HG03066 (cell line): Measurements from ENCODE around the gene RPGR.

ENCODE experiments used
- ATAC-seq: cut with Tn5 transposase; IDR thresholded peaks from one replicate; pipeline ENCODE4 v1.9.1; 2021; ENCODE audit warnings: low read depth; ENCODE audit not compliant: unreplicated experiment

Gene RPGR

GRCh38 chrX:38271154-38271716 lies 56.1 kb downstream of the RPGR start:
- peak; percentile 61 for ATAC-seq

GRCh38 chrX:38268011-38268410 lies 59.3 kb downstream of the RPGR start:
- no peak for ATAC-seq

GRCh38 chrX:38262715-38263620 lies 64.3 kb downstream of the RPGR start:
- ATAC-seq: no peak

DNA sequence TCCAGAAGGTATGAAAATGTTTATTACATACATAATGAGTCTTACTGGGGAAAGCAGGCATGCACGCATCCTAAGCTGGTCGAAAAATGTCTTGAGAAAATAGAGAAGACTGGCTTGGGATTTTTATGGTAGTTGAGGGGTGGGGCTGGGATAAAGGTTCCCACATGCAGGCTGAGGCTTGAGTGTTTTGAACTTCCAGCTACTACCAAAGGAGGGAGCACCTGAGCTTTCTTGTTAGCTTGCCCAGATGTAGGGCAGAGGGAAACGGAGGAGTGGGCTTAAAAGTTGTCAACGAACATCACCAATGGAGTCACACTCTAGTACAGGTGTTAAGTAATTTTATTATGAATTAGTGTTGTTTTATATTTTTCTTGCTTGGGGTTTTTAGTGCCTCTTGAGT lies 67.1 kb downstream of the RPGR start:
- ATAC-seq: no peak

DNA sequence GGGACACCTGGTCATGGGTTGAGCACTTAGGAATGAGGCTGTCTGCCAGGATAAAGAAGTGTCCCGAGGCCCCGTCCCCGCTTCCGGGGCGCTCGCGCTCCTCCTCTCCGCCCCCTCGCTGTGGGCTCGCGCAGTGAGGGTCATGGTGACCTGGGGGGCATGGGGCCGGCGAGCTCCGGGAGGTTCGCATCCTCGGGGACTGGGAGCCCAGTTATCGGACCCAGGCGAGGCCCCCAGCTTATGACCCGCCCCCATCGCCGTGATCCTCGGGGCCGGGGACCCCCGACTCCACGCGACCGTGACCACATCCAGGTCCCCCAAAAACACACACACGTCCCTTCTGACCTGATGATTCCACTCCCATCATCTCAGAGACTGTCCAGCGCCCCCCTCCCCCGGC lies 71.3 kb downstream of the RPGR start:
- no peak for ATAC-seq

GRCh38 chrX:38249965-38250364 lies 77.3 kb downstream of the RPGR start:
- no peak for ATAC-seq

DNA sequence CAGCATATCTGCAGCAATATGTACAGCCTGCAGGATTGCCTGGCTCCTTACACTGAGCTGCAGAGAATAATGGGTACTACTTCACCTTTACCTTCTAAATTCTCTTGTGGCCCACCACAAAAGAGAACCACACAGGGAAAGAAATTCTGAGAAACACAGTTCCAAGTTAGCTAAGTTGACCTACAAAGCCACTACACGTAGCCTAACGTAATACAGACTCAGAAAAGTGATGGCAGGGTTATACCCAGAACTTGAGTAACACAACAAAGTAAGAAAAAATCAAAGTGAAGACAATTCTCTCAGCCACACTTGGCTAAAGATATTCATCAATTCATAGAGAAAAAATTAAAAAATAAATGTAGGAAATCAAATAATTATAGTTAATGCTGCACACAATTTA lies 80.3 kb downstream of the RPGR start:
- no peak for ATAC-seq

- no peak for ATAC-seq
Measured at GRCh38 chrX:38240541-38240940, 86.8 kb downstream of the RPGR start.

DNA sequence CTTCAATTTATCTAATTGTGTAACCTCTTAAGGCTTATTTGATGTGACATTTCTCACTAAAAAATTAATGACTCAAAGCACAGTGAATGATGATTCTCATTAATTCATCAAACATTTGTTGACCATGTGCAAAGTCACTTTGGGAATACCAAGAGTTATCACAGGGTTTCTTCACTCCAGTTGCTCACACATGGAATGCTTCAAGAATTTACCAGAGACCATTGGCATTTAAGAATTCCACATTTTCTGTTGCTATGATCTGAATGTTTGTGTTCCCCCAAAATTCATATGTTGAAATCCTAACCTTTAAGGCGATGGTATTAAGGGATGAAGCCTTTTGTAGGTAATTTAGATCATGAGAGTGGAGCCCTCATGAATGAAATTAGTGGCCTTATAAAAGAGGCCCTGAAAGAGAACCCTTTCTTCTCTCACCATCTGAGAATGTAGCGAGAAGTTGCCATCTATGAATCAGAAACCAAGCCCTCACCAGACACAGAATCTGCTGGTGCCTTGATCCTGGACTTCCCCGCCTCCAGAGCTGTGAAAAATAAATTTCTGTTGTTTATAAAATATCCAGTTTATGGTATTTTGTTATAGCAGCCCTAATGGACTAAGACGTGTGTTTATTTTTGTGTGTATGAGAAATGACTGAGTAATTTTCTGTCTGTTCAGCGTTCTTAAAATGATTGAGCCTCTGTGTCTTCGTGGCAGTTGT lies 90.3 kb downstream of the RPGR start:
- ATAC-seq: no peak

DNA sequence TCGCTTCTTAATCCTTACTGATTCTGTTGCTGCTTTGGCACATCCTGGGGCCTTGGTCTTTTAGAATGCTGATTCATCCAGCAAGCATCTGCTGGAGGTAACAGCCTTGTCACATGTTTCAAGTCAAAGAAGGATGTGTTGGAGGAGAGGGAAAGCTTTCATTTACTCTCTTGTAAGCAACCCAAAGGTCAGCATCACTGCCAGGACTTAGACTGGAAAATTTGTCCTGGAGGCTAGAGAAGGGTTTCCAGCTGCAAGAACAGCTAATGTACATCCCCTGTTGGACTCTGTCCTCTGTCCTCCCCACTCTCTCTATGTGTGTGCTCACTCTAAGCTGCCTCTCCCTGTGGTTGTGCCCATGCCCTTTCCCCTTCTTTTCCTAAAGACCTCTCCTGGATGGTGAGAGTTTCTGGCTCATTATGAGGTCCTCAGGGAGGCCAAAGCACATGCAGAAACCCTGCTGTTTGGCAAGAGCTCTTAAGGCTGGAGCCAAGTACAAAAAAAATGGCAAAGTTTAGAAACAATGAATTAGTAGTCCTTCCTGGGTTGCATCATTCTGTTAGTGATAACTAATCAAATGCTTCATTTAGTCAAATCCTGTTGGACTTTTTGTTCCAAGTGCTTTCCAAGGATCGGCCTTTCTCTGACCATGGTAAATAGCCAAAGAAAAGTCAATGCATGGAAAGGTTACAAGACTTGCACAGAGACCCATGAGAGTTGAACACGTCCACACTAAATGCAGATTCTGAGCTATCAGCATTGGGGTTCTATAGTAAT lies 93.2 kb downstream of the RPGR start:
- no peak for ATAC-seq

GRCh38 chrX:38232079-38232686 lies 95.1 kb downstream of the RPGR start:
- ATAC-seq: no peak

- no peak for ATAC-seq
Measured at GRCh38 chrX:38225093-38225492, 102.2 kb downstream of the RPGR start.

GRCh38 chrX:38224160-38224559 lies 103.1 kb downstream of the RPGR start:
- ATAC-seq: no peak

GRCh38 chrX:38221391-38221929 lies 105.8 kb downstream of the RPGR start:
- ATAC-seq: no peak

GRCh38 chrX:38220415-38221390 lies 106.6 kb downstream of the RPGR start, which contains the start of gene SRPX:
SRPX (minus strand) TSS chrX:38220871; CDS start chrX:38220792, 79 bp downstream.
- ATAC-seq: no peak

GRCh38 chrX:38220024-38220414 lies 107.3 kb downstream of the RPGR start:
- no peak for ATAC-seq
